DMS79 treated with DMSO at 0.1 percent for 48 hours (cell line): Measurements from ENCODE around the gene PIAS4.
"Not testable (repeated sequence)": the region's sequence is repeated elsewhere in the genome, so short reads cannot be mapped to it uniquely, and the experiment has no call there.

Experiments
- DNase-seq: peaks from one replicate; lab custom pipeline; 2025; lab: John Stamatoyannopoulos, UW

Gene PIAS4

GRCh38 chr19:3998667-3999412, 8.7 kb upstream of the PIAS4 start:
- not testable (repeated sequence) for DNase-seq

GRCh38 chr19:4000798-4001197, 6.7 kb upstream of the PIAS4 start:
- not testable (repeated sequence) for DNase-seq

GRCh38 chr19:4005436-4005835, 2.1 kb upstream of the PIAS4 start:
- not testable (repeated sequence) for DNase-seq

GRCh38 chr19:4007836-4008539, 452 bp downstream of the PIAS4 start:
- DNase-seq: no peak

- no peak for DNase-seq
These were observed 2.7 kb downstream of the PIAS4 start for GRCh38 chr19:4009990-4010807.

GRCh38 chr19:4010808-4011110, 3.2 kb downstream of the PIAS4 start:
- DNase-seq: no peak

- not testable (repeated sequence) for DNase-seq
These were observed 3.9 kb downstream of the PIAS4 start for GRCh38 chr19:4011430-4011829.

GRCh38 chr19:4012092-4012974, 4.8 kb downstream of the PIAS4 start:
- DNase-seq: no peak

- no peak for DNase-seq
These were observed 5.6 kb downstream of the PIAS4 start for GRCh38 chr19:4012975-4013634.

- DNase-seq: no peak
These were observed 6.5 kb downstream of the PIAS4 start for GRCh38 chr19:4013886-4014540.

- DNase-seq: no peak
These were observed 7.3 kb downstream of the PIAS4 start for GRCh38 chr19:4014541-4015491.

GRCh38 chr19:4015705-4016402, 8.3 kb downstream of the PIAS4 start:
- DNase-seq: no peak

- DNase-seq: no peak
These were observed 8.9 kb downstream of the PIAS4 start for GRCh38 chr19:4016486-4016885.

GRCh38 chr19:4016903-4017638, 9.5 kb downstream of the PIAS4 start:
- no peak for DNase-seq

- DNase-seq: no peak
These were observed 10.6 kb downstream of the PIAS4 start for GRCh38 chr19:4018140-4018613.

- no peak for DNase-seq
These were observed 11.4 kb downstream of the PIAS4 start for GRCh38 chr19:4018775-4019504.

- DNase-seq: no peak
These were observed 12.0 kb downstream of the PIAS4 start for GRCh38 chr19:4019578-4019977.
